HepG2 (cell line): ENCODE results near the gene PNLIPRP3. TPM values are rescaled to one million over a fixed set of nuclear protein-coding genes. Genes with fewer than 3 reads are reported as not detected.

ENCODE experiments used
- ATAC-seq: fragments of 200-7000 bp; cut with Tn5 transposase; 3 replicates; pipeline ENCODE4 v1.9.1; 2020; ENCODE audit warnings: mild to moderate bottlenecking, moderate library complexity
- BruUV-seq: library from RNA; stranded (reverse); fragments of 400-500 nt; replicated peaks from 2 replicates; lab custom pipeline; 2021; lab: Mats Ljungman, UMichigan
- CTCF ChIA-PET: fragments of 300-600 bp; formaldehyde crosslinking; extraction: SDS; loops from one replicate; lab custom pipeline; 2021; ENCODE audit warnings: low total read pairs, inconsistent platforms, low intra/inter-chr PET ratio; lab: Yijun Ruan, JAX
- POLR2A ChIA-PET: fragments of 350-600 bp; sonication (Branson Sonifier 250); formaldehyde crosslinking; loops from one replicate; lab custom pipeline; 2020; ENCODE audit warnings: antibody characterized with exemption, inconsistent platforms; lab: Yijun Ruan, JAX
- DNase-seq: peaks from one replicate; pipeline ENCODE4 v3.0.0-alpha.2; 2015; ENCODE audit warnings: low spot score
- FAIRE-seq: peaks from 3 replicates; lab custom pipeline; 2011; peaks lifted over from hg19 to GRCh38; lab: Jason Lieb, UNC
- H2AFZ ChIP-seq: one replicate; pipeline ENCODE4 v1.6.1; 2011; ENCODE audit warnings: low read length, inconsistent platforms
- H3K27ac ChIP-seq: fragments of 300-600 bp; 3 replicates; pipeline ENCODE4 v1.8.0; 2011; ENCODE audit warnings: mixed run types, mild to moderate bottlenecking, mixed read lengths, low read length, inconsistent platforms; ENCODE audit not compliant: insufficient read depth; ENCODE audit errors: extremely low read length
- H3K27me3 ChIP-seq, 2 experiments: fragments of 200-600 bp in 1 of 2; 2 replicates in 1 of 2; 3 replicates in 1 of 2; pipeline versions ENCODE4 v1.6.0 to v1.8.0; 2011; ENCODE audit warnings: low read length in 2 of 2, mild to moderate bottlenecking in 2 of 2, moderate library complexity in 2 of 2, inconsistent platforms in 1 of 2; ENCODE audit not compliant: insufficient read depth in 2 of 2, control insufficient read depth in 1 of 2
- H3K36me3 ChIP-seq, 2 experiments: fragments of 200-600 bp in 1 of 2; replicated peaks in 1 of 2; 2 replicates in 1 of 2; 3 replicates in 1 of 2; pipeline versions ENCODE4 v1.5.1 to v1.8.0; 2011; ENCODE audit warnings: low read length in 2 of 2, inconsistent platforms in 1 of 2; ENCODE audit not compliant: insufficient read depth in 2 of 2, control insufficient read depth in 1 of 2
- H3K4me1 ChIP-seq: 2 replicates; pipeline ENCODE4 v1.5.1; 2012; ENCODE audit warnings: low read length, inconsistent platforms; ENCODE audit not compliant: insufficient read depth
- H3K4me2 ChIP-seq: 2 replicates; pipeline ENCODE4 v1.6.0; 2011; ENCODE audit warnings: low read depth, low read length, inconsistent platforms
- H3K4me3 ChIP-seq, 3 experiments: fragments of 200-600 bp in 1 of 3; sonication (generic), shearing (Covaris generic) in 1 of 3; replicated peaks in 1 of 3; 2 replicates each; pipeline ENCODE4 v1.5.1; 2011 to 2016; ENCODE audit warnings: low read length in 3 of 3, inconsistent platforms in 2 of 3, low read depth in 2 of 3, mild to moderate bottlenecking in 2 of 3, control low read depth in 1 of 3, mixed read lengths in 1 of 3; ENCODE audit not compliant: insufficient read depth in 1 of 3
- H3K79me2 ChIP-seq: one replicate; pipeline ENCODE4 v1.6.1; 2011; ENCODE audit warnings: low read length, inconsistent platforms; ENCODE audit not compliant: insufficient read depth
- H3K9ac ChIP-seq: 2 replicates; pipeline ENCODE4 v1.6.0; 2011; ENCODE audit warnings: mild to moderate bottlenecking, low read depth, low read length, inconsistent platforms; ENCODE audit not compliant: insufficient read depth
- H3K9me3 ChIP-seq: 2 replicates; pipeline ENCODE4 v1.5.1; 2012; ENCODE audit warnings: mild to moderate bottlenecking, low read length
- H4K20me1 ChIP-seq: 2 replicates; pipeline ENCODE4 v1.6.0; 2011; ENCODE audit warnings: inconsistent platforms, mild to moderate bottlenecking, low read length, moderate library complexity; ENCODE audit not compliant: insufficient read depth
- PCBP1 ChIP-seq: fragments of 200-400 bp; formaldehyde crosslinking; IDR thresholded peaks from 2 replicates; pipeline ENCODE4 v1.6.1; 2017; ENCODE audit warnings: mild to moderate bottlenecking, low read depth, low read length, borderline replicate concordance
- RAD21 ChIP-seq: fragments of 450-650 bp; formaldehyde crosslinking; IDR thresholded peaks from 2 replicates; pipeline ENCODE4 v1.5.0; 2020; ENCODE audit warnings: mild to moderate bottlenecking
- SRSF9 ChIP-seq: fragments of 200-400 bp; formaldehyde crosslinking; IDR thresholded peaks from 2 replicates; pipeline ENCODE4 v1.6.1; 2018; ENCODE audit warnings: borderline replicate concordance, mild to moderate bottlenecking, low read depth, low read length; ENCODE audit not compliant: insufficient read depth, poor library complexity, severe bottlenecking
- ZNF33B ChIP-seq: sonication (generic); formaldehyde crosslinking; IDR thresholded peaks from 2 replicates; pipeline ENCODE4 v1.5.1; 2020; ENCODE audit warnings: mild to moderate bottlenecking, missing genetic modification reagents
- WGBS: methylation state at CpG from one replicate; pipeline ENCODE4 v1.1.6; 2017; ENCODE audit warnings: low lambda C conversion rate; 5-methylcytosine and 5-hydroxymethylcytosine counted together
- in situ Hi-C: cut with HindIII; loops from 2 replicates; pipeline ENCODE4 v1.10.0; 2017; ENCODE audit warnings: low pct_unique_long_range_greater_than_20kb; ENCODE audit not compliant: extremely low pct_ligation_motif_present
- intact Hi-C: fragments of 100-400 bp; cut with micrococcal nuclease; formaldehyde crosslinking; loops from one replicate; pipeline ENCODE4 v1.10.0; 2022; ENCODE audit not compliant: unreplicated experiment
- polyA plus RNA-seq, 8 experiments: library from polyadenylated mRNA; depleted of rRNA in 3 of 8; stranded (reverse) in 7 of 8; unstranded in 1 of 8; fragments of >200 nt; fragmentation: Illumina TruSeq in 4 of 8; extraction: Trizol in 4 of 8; gene quantifications; 2 replicates each; pipeline versions ENCODE4 v1.2.1 to v1.2.3, GENCODE V29; 2011 to 2016; ENCODE audit warnings: low read depth in 4 of 8, missing spikeins in 1 of 8, mixed read lengths in 1 of 8; ENCODE audit not compliant: insufficient read depth in 1 of 8
- total RNA-seq, 5 experiments: library from RNA; depleted of rRNA; stranded (reverse); fragments of >200 nt; fragmentation: Illumina TruSeq; extraction: Trizol; gene quantifications; 2 replicates each; pipeline ENCODE4 v1.2.3, GENCODE V29; 2016; ENCODE audit warnings: low read depth in 1 of 5
- TF ChIP-seq, protein P1 (sequence below): sonication (generic); formaldehyde crosslinking; IDR thresholded peaks from 2 replicates; pipeline ENCODE4 v1.4.0; 2020; ENCODE audit warnings: missing genetic modification reagents
- TF ChIP-seq, protein P2 (sequence below), 2 experiments: sonication (generic) in 1 of 2; formaldehyde crosslinking in 1 of 2; IDR thresholded peaks; 2 replicates each; pipeline versions ENCODE4 v1.6.1 to v1.9.0; 2014 to 2022; ENCODE audit warnings: antibody characterized with exemption in 1 of 2, borderline replicate concordance in 1 of 2, inconsistent platforms in 1 of 2, low read depth in 1 of 2, missing genetic modification reagents in 1 of 2
- TF ChIP-seq, protein P3 (sequence below), 2 experiments: sonication (generic) in 1 of 2; formaldehyde crosslinking in 1 of 2; IDR thresholded peaks; 2 replicates each; pipeline versions ENCODE4 v1.4.0 to v1.6.1; 2016 to 2020; ENCODE audit warnings: borderline replicate concordance in 1 of 2, low read depth in 1 of 2, mild to moderate bottlenecking in 1 of 2, missing genetic modification reagents in 1 of 2

Gene PNLIPRP3
- total and polyA plus RNA-seq, 2 of the 13 experiments (the other 11 are each of a cell fraction or from before 2014, with no cell fraction given), result not detected

DNA sequence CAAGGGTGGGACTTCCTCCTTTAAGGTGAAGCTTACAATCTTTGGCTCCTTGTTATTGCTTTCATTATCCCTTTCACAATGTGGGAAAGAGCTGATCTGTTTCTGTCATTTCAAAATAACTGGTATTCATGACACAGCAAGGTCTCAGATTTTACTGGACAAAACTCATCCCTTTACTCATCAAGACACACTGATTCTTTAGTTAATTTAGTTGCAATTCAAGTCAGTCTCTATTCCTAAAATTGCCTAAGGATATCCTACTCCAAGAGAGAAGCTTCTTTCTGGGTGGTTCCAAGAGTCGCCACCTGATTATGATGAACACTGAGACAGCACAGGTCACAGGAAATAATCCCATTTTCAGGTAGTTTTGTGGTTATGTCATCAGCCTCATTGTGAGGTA, 5.8 kb upstream of the PNLIPRP3 start:
- no peak overlapping the region for H2AFZ ChIP-seq
- in situ Hi-C loops (no loop called here), intact Hi-C loops (no loop called here)
- no peaks in the 10 kb centered on the region for H4K20me1 ChIP-seq
- H3K9me3 ChIP-seq, result no peaks in the 10 kb centered on the region
- H3K36me3 ChIP-seq, result no peaks in the 10 kb centered on the region
- CTCF ChIA-PET, result no interaction called here
- no peak for DNase-seq
- no peaks in the 10 kb centered on the region for H3K79me2 ChIP-seq
- no peaks in the 10 kb centered on the region for H3K4me1 ChIP-seq
- no peak for ATAC-seq
- 36% methylated on average over 1 of the region's 1 CpG for whole genome bisulfite sequencing
- H3K27ac ChIP-seq, result no peak overlapping the region
- no peak overlapping the region for H3K4me2 ChIP-seq
- no peak for FAIRE-seq
- BruUV-seq, result no TSS peak
- POLR2A ChIA-PET, result no interaction called here
- no peaks in the 10 kb centered on the region for H3K27me3 ChIP-seq
- no peak overlapping the region for H3K9ac ChIP-seq
- H3K4me3 ChIP-seq, result no peak overlapping the region
- TF ChIP-seq, protein P1, sequence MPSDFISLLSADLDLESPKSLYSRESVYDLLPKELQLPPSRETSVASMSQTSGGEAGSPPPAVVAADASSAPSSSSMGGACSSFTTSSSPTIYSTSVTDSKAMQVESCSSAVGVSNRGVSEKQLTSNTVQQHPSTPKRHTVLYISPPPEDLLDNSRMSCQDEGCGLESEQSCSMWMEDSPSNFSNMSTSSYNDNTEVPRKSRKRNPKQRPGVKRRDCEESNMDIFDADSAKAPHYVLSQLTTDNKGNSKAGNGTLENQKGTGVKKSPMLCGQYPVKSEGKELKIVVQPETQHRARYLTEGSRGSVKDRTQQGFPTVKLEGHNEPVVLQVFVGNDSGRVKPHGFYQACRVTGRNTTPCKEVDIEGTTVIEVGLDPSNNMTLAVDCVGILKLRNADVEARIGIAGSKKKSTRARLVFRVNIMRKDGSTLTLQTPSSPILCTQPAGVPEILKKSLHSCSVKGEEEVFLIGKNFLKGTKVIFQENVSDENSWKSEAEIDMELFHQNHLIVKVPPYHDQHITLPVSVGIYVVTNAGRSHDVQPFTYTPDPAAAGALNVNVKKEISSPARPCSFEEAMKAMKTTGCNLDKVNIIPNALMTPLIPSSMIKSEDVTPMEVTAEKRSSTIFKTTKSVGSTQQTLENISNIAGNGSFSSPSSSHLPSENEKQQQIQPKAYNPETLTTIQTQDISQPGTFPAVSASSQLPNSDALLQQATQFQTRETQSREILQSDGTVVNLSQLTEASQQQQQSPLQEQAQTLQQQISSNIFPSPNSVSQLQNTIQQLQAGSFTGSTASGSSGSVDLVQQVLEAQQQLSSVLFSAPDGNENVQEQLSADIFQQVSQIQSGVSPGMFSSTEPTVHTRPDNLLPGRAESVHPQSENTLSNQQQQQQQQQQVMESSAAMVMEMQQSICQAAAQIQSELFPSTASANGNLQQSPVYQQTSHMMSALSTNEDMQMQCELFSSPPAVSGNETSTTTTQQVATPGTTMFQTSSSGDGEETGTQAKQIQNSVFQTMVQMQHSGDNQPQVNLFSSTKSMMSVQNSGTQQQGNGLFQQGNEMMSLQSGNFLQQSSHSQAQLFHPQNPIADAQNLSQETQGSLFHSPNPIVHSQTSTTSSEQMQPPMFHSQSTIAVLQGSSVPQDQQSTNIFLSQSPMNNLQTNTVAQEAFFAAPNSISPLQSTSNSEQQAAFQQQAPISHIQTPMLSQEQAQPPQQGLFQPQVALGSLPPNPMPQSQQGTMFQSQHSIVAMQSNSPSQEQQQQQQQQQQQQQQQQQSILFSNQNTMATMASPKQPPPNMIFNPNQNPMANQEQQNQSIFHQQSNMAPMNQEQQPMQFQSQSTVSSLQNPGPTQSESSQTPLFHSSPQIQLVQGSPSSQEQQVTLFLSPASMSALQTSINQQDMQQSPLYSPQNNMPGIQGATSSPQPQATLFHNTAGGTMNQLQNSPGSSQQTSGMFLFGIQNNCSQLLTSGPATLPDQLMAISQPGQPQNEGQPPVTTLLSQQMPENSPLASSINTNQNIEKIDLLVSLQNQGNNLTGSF, result no peak
- TF ChIP-seq, protein P2, sequence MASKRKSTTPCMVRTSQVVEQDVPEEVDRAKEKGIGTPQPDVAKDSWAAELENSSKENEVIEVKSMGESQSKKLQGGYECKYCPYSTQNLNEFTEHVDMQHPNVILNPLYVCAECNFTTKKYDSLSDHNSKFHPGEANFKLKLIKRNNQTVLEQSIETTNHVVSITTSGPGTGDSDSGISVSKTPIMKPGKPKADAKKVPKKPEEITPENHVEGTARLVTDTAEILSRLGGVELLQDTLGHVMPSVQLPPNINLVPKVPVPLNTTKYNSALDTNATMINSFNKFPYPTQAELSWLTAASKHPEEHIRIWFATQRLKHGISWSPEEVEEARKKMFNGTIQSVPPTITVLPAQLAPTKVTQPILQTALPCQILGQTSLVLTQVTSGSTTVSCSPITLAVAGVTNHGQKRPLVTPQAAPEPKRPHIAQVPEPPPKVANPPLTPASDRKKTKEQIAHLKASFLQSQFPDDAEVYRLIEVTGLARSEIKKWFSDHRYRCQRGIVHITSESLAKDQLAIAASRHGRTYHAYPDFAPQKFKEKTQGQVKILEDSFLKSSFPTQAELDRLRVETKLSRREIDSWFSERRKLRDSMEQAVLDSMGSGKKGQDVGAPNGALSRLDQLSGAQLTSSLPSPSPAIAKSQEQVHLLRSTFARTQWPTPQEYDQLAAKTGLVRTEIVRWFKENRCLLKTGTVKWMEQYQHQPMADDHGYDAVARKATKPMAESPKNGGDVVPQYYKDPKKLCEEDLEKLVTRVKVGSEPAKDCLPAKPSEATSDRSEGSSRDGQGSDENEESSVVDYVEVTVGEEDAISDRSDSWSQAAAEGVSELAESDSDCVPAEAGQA (IDR thresholded peaks at IDR 0.05; ENCODE audit: low read depth), result no peak
- TF ChIP-seq, protein P2 (CRISPR knock-in tag; IDR thresholded peaks at IDR 0.05; ENCODE audit: borderline replicate concordance), result no peak
- TF ChIP-seq PCBP1 (no peak), ZNF33B (no peak), RAD21 (CRISPR knock-in tag) (no peak), SRSF9 (no peak)
- TF ChIP-seq, protein P3, sequence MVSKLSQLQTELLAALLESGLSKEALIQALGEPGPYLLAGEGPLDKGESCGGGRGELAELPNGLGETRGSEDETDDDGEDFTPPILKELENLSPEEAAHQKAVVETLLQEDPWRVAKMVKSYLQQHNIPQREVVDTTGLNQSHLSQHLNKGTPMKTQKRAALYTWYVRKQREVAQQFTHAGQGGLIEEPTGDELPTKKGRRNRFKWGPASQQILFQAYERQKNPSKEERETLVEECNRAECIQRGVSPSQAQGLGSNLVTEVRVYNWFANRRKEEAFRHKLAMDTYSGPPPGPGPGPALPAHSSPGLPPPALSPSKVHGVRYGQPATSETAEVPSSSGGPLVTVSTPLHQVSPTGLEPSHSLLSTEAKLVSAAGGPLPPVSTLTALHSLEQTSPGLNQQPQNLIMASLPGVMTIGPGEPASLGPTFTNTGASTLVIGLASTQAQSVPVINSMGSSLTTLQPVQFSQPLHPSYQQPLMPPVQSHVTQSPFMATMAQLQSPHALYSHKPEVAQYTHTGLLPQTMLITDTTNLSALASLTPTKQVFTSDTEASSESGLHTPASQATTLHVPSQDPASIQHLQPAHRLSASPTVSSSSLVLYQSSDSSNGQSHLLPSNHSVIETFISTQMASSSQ (IDR thresholded peaks at IDR 0.05; ENCODE audit: low read depth), result no peak
- TF ChIP-seq, protein P3 (CRISPR knock-in tag; IDR thresholded peaks at IDR 0.05; ENCODE audit: borderline replicate concordance), result no peak
